Lower lobe of right lung (tissue), 2 donors: ENCODE results near the gene ASTN1. TPM values are rescaled to one million over a fixed set of nuclear protein-coding genes. Genes with fewer than 3 reads are reported as not detected.

Experiments
- ATAC-seq, 2 donors: fragments of 200-7000 bp; cut with Tn5 transposase; one replicate each; pipeline ENCODE4 v1.9.1; 2020 to 2022; ENCODE audit warnings: mild to moderate bottlenecking in 2 of 2, moderate library complexity in 2 of 2
- DNase-seq: peaks from one replicate; pipeline ENCODE4 v3.0.0-alpha.2; 2020
- H3K27ac ChIP-seq: fragments of 200-600 bp; one replicate; pipeline ENCODE4 v1.8.0; 2022
- H3K27me3 ChIP-seq: fragments of 200-600 bp; one replicate; pipeline ENCODE4 v1.8.0; 2022; ENCODE audit warnings: low read depth
- H3K36me3 ChIP-seq: fragments of 200-600 bp; one replicate; pipeline ENCODE4 v1.8.0; 2022; ENCODE audit warnings: mild to moderate bottlenecking
- H3K4me1 ChIP-seq: fragments of 200-600 bp; one replicate; pipeline ENCODE4 v1.8.0; 2022
- H3K4me3 ChIP-seq: fragments of 200-600 bp; one replicate; pipeline ENCODE4 v1.8.0; 2022; ENCODE audit warnings: mild to moderate bottlenecking
- H3K9me3 ChIP-seq: fragments of 200-600 bp; one replicate; pipeline ENCODE4 v1.8.0; 2022
- CTCF ChIP-seq: fragments of 200-600 bp; IDR thresholded peaks from one replicate; pipeline ENCODE4 v1.8.0; 2022; ENCODE audit warnings: antibody characterized with exemption, mild to moderate bottlenecking
- intact Hi-C: fragments of 100-400 bp; cut with DNase I; formaldehyde crosslinking; loops from one replicate; pipeline ENCODE4 v1.11.0; 2022
- total RNA-seq: library from RNA; stranded (reverse); fragmentation: NEBNext Ultra II Directional; extraction: Animal tissue kit (Norgen Biotek cat#: 25700); gene quantifications from one replicate; pipeline ENCODE4 v1.2.1, GENCODE V29; 2021
- donor health status: DM: no; HTN: yes; CAD: no; lungs with severe emphysema.

ASTN1 gene
- total RNA-seq, 1 donor from 2014 or later = 0.41 TPM

DNA sequence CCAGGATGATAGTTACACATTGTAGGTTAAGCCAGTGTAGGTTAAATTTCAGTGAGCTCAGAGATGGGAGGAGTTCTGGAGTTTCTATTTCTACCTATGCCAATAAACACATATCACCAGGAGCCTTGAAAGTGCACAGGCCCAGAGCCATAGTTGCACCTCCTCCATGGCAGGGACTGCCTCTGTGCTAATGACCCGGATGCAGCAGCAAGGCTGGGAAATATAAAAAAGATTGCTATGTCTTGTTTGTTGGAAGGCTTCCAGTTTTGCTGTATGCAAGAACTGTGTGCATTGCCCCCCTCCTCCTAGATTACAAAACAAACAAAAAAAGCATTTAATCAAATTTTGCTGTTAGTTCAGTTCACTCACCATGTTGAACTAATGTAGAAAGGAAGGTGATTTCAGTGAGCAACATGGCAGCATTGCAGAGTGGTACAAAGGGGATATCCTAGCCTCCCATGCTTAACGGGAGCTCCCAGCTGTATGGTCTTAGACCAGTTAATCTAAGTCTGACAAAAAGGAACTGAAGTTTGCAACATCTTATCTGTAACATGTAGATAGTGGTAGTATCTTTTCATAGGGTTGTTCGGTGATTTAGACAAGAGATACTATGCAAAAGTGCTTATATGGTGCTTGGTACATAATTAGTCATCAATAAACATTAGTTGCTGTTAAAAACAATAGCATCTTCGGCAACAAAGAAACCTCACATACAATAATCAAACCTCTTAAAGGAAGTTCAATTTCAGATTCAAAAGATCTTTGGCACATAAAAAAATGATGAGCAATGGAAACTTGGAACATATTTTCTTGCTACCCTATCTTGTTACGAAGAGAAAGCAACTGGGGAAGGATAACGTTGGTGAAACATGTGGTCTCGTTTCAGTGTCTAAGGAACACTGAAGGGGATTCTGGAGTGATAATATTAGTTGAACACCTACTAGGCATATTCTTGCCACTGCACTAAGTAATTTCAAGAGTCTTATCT lies 309.5 kb downstream of the ASTN1 start:
- Histone ChIP-seq H3K27me3 (no peaks in the 10 kb centered on the region), H3K36me3 (no peaks in the 10 kb centered on the region), H3K27ac (no peak overlapping the region), H3K9me3 (no peaks in the 10 kb centered on the region), H3K4me1 (no peaks in the 10 kb centered on the region), H3K4me3 (no peak overlapping the region)
- intact Hi-C loops = no loop called here
- TF ChIP-seq CTCF = no peak
- ATAC-seq (no peak), DNase-seq (no peak)

DNA sequence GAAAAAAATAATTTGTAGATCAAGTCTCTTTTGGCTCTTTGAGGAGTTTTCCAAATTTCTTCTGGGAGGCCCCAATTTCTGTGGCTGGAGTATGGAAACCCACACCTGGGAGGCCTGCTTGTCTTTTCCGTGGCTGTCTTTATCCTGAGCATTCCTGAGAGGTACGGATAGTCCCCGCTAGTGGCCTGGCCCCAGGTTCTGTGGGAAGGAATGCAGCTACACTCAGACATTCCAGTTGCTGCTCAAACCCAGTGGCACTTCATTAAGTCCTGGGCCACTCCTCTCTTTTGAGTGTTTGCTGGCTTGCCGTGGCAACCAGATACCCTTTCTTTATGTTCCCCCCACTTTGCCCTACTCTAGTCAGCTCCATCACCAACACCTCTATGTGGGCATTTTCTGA lies 310.4 kb downstream of the ASTN1 start:
- H3K36me3 ChIP-seq = no peaks in the 10 kb centered on the region
- no peaks in the 10 kb centered on the region for H3K4me1 ChIP-seq
- H3K4me3 ChIP-seq = no peak overlapping the region
- TF ChIP-seq CTCF = no peak
- intact Hi-C loops = no loop called here
- ATAC-seq = peak; percentile 40 to 75
- H3K27ac ChIP-seq = no peak overlapping the region
- DNase-seq = no peak
- H3K27me3 ChIP-seq = no peaks in the 10 kb centered on the region
- H3K9me3 ChIP-seq = no peaks in the 10 kb centered on the region

DNA sequence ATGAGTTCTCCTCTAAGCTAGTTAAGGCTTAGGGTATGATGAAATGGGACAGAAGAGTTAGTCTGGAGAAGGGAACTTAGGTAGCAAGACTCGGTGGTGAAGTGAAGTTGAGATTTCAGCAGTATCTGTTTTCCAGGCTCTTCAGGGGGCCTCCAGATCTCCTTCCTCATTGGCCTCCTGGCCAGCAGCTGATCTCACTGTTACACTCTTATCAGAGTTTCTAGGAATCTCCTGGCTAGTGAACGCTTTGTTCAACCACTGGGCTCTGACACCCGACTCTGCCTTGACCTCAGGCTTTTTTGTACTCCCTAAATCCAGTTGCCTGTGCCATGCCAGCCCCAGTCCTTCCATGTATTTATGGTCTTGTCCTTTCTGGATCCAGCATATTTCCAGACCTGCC lies 311.0 kb downstream of the ASTN1 start:
- Histone ChIP-seq H3K27me3 (no peaks in the 10 kb centered on the region), H3K4me3 (no peak overlapping the region), H3K36me3 (no peaks in the 10 kb centered on the region), H3K9me3 (no peaks in the 10 kb centered on the region), H3K27ac (no peak overlapping the region), H3K4me1 (no peaks in the 10 kb centered on the region)
- DNase-seq (no peak), ATAC-seq (no peak)
- TF ChIP-seq CTCF = no peak
- intact Hi-C loops = no loop called here

DNA sequence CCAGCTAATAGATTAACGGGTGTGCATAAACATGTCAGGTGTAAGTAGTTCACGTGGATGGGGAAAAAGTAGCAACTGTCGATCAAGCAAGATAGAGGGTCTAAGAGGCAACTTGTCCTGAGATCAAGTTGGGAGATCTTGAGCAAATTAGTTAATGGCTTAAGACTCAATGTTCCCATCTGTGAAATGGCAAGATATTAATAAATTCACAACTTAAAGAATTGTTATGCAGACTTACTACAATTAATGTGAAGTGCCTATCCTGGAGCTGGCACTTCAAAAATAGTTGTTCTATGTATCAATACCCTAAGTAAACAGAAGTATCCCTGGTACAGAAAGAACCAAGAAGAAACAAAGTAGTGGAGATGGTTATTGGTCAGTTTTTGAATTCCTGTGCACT lies 312.4 kb downstream of the ASTN1 start:
- TF ChIP-seq CTCF = no peak
- Histone ChIP-seq H3K9me3 (no peaks in the 10 kb centered on the region), H3K36me3 (no peaks in the 10 kb centered on the region), H3K27ac (no peak overlapping the region), H3K4me3 (no peak overlapping the region), H3K4me1 (no peaks in the 10 kb centered on the region), H3K27me3 (no peaks in the 10 kb centered on the region)
- no peak for ATAC-seq
- intact Hi-C loops = no loop called here
- no peak for DNase-seq

- Histone ChIP-seq H3K27me3 (no peaks in the 10 kb centered on the region), H3K9me3 (no peaks in the 10 kb centered on the region), H3K36me3 (no peaks in the 10 kb centered on the region), H3K4me1 (no peaks in the 10 kb centered on the region), H3K4me3 (no peak overlapping the region), H3K27ac (no peak overlapping the region)
- no peak for ATAC-seq
- intact Hi-C loops = no loop called here
- DNase-seq = no peak
- TF ChIP-seq CTCF = no peak
These were observed 313.6 kb downstream of the ASTN1 start for GRCh38 chr1:176850871-176851270.
